ENCODE data around the gene MYH15.

MYH15 gene

GRCh38 chr3:108471426-108471825 lies 39.0 kb downstream of the MYH15 start:
- no peak for DNase-seq (ENCODE audit: low spot score)

DNA sequence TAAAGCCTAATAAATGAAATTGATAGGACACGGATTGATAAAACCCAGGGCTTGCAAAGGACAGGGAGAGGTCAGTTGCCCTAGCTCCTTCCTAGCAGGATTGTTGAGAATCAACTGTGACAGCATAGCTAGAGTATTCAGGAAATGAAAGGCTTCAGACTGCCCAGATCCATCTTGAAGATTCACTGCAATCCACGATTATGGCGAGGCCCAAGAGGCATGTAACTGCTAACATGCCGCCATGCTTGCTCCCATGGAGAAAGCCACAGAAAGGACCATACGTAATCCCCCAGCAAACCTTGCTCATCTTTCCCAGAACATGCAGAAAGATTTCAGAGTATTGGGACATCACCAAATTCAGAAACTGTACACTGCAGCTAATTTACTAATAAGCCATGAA lies 41.3 kb downstream of the MYH15 start:
- no peak for DNase-seq (ENCODE audit: low spot score)

- no peak for DNase-seq (ENCODE audit: low spot score)
Observed at GRCh38 chr3:108468577-108468976, 41.8 kb downstream of the MYH15 start.

- no peak for DNase-seq (ENCODE audit: low spot score)
Observed at GRCh38 chr3:108462899-108463298, 47.5 kb downstream of the MYH15 start.

DNA sequence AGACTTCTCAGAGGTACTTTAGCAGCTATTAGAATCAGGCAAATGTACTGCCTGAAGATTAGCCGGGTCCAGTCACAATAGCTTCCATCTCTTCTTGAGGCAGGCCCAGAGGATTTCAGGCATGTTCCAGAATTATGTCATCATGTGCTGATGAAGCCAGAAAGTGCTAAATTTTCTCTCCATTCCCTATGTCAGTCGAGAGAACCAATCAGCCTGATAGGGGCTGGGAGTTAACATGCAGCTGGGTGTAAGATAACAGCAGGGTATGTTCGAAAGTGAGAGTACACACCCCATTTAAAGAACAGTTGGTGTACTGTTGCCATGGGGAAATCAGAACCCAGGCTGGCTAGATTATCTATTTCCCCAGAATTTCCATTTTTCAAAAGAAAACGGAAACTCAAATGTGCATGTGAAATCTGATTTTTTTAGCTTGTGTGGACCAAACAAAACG lies 48.7 kb downstream of the MYH15 start:
- DNase-seq (ENCODE audit: low spot score), result no peak

- DNase-seq (ENCODE audit: low spot score), result no peak
Observed at GRCh38 chr3:108459225-108459624, 51.2 kb downstream of the MYH15 start.

DNA sequence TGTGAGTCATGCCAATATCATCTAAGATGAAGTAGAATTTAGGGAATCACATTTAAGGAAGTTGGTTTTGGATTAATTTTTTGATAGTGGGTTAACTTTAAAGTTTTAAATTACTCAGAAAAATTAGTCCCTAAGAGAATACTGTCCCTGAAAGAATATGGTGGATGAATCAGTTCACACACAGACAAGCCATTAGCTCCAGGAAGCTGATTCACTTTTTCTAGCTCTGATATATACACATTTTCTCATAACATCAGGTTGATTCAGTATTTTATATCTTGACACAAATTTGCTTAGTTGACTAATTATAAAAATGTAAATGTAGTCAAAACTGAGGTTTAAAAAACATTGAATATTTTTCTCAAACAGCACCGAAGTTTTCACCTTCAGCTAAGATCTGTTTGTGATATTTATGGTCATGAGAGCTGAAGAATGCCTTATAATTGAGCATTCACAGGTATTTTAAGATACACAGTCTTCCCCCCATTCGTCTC lies 55.1 kb downstream of the MYH15 start:
- DNase-seq (ENCODE audit: low spot score), result no peak

DNA sequence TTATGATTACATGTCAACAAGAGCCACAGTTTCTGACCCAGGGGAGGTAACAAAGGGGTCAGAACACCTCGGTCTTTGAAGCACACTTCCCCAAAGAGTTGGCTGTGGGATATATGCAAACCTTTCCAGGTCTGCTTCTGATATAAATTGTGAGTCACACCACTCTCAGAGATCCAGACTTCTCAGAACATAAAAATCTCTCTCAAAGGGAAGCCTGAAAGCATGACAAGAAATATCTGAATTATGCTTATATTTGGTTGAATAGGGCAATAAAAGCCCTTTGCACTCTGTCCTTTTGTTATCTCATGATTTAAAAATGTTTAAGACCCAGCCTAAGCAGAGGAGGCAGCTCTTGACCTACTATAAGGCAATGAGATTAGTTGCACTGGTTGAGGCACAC lies 56.8 kb downstream of the MYH15 start:
- DNase-seq (ENCODE audit: low spot score), result no peak

DNA sequence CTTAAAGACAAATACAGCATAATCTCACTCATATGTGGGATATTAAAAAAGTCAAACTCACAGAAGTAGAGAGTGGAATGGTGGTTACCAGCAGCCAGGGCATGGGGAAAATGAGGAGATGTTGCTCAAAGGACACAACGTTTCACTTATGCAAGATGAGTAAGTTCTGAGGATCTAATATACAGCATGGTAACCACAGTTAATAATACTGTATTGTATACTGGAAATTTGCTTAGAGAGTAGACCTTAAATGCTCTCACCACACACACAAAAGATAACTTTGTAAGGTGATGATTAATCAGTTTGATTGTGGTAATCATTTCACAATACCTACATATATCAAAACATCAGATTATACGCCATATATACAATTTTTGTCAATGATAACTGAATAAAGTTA lies 60.0 kb downstream of the MYH15 start:
- DNase-seq (ENCODE audit: low spot score), result no peak

GRCh38 chr3:108448593-108448992 lies 61.8 kb downstream of the MYH15 start:
- DNase-seq (ENCODE audit: low spot score), result no peak

GRCh38 chr3:108447096-108447847 lies 63.1 kb downstream of the MYH15 start:
- no peak for DNase-seq (ENCODE audit: low spot score)

DNA sequence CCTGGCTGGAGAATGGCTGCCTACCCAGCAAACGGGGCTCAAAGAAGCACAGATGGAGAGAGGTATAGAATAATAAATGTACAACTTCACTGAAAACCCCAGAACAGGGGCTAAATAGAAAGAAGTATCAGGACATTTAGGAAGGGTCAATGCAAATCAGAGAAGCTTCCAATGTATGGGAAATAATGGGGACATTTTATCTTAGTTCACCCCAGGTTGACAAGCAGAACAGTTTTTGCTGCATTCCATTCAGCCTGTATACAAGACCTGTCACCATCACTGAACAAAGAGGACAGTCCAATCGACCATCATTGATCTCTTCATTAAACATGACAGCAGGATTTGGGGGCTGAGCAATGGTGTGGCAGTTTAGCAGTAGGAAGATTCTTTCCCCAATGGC lies 68.1 kb downstream of the MYH15 start:
- no peak for DNase-seq (ENCODE audit: low spot score)

GRCh38 chr3:108441518-108441917 lies 68.9 kb downstream of the MYH15 start:
- DNase-seq (ENCODE audit: low spot score), result no peak

DNA sequence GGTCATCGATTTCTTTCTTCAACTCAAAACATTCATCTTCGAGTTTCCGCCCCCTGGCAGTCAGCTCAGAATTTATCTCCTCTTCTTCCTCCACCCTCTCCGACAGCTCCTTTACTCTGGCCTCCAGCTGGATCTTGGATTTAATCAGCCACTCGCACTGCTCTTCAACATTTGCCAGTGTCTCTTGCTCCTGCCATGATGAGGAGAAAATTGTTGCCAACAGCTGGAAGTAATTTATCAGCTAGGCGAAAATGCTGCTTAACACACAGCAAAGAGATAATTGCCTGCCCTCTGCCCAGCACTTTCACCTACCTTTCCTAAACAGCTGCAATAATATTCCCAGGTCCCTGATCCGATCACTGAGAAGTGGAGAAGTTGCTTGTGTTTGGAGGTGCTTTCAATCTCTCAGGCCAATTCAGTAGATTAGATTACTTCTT lies 69.3 kb downstream of the MYH15 start:
- no peak for DNase-seq (ENCODE audit: low spot score)

GRCh38 chr3:108438542-108438941 lies 71.9 kb downstream of the MYH15 start:
- no peak for DNase-seq (ENCODE audit: low spot score)

- no peak for DNase-seq (ENCODE audit: low spot score)
Observed at GRCh38 chr3:108437439-108437838, 73.0 kb downstream of the MYH15 start.

- DNase-seq (ENCODE audit: low spot score), result no peak
Observed at GRCh38 chr3:108433928-108434327, 76.5 kb downstream of the MYH15 start.

DNA sequence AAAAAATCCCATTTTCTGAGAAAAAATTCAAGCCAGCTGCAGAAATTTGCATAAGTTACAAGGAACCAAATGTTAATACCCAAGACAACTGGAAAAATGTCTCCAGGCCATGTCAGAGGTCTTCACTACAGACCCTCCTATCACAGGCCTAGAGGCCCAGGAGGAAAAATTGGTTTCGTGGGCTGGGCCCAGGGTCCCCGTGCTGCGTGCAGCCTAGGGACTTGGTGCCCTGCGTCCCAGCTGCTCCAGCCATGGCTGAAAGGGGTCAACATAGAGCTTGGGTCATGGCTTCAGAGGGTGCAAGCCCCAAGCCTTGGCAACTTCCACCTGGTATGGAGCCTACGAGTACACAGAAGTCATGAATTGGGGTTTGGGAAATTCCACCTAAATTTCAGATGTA lies 78.0 kb downstream of the MYH15 start:
- no peak for DNase-seq (ENCODE audit: low spot score)

- DNase-seq (ENCODE audit: low spot score), result no peak
Observed at GRCh38 chr3:108430540-108430939, 79.9 kb downstream of the MYH15 start.

DNA sequence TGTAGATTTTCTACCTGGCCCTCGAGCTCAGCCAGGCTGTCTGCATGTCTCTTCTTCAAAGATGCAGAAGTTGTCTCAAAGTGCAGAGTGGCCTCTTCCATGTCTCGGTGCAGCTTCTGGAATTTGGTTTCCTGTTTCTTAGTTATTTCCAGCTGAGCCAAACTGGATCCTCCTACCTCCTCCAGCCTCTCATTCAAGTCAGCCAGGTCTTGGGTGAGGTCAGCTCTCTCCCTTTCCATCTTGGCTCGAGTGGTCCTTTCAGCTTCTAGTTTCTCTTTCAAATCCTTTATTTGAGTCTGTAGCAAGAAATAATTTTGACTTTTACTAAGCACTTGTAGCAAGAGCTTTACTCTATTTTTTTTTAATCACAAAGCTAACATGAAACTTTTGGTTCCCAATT lies 81.8 kb downstream of the MYH15 start:
- DNase-seq (ENCODE audit: low spot score), result no peak

GRCh38 chr3:108420926-108421325 lies 89.5 kb downstream of the MYH15 start:
- no peak for DNase-seq (ENCODE audit: low spot score)

GRCh38 chr3:108416111-108416869 lies 94.1 kb downstream of the MYH15 start:
- no peak for DNase-seq (ENCODE audit: low spot score)

GRCh38 chr3:108415661-108416060 lies 94.7 kb downstream of the MYH15 start:
- no peak for DNase-seq (ENCODE audit: low spot score)

Data from D341Med (cell line).